Measurements from ENCODE around the gene DGAT2.

GRCh38 chr11:75784085-75784478, 15.5 kb downstream of the DGAT2 start:
- no peak for TF ChIP-seq CTCF (conservative IDR thresholded peaks at IDR 0.05)
- no peak for TF ChIP-seq ZFX (IDR thresholded peaks at IDR 0.05)

All from C4-2B (cell line).